ENCODE data around the gene HOMER2. TPM values are rescaled to one million over a fixed set of nuclear protein-coding genes. Genes with fewer than 3 reads are reported as not detected.

Gene HOMER2
- total and polyA plus RNA-seq, 2 of the 13 experiments (the other 11 are each of a cell fraction or from before 2014, with no cell fraction given), result 12.9 to 14.1 TPM

DNA sequence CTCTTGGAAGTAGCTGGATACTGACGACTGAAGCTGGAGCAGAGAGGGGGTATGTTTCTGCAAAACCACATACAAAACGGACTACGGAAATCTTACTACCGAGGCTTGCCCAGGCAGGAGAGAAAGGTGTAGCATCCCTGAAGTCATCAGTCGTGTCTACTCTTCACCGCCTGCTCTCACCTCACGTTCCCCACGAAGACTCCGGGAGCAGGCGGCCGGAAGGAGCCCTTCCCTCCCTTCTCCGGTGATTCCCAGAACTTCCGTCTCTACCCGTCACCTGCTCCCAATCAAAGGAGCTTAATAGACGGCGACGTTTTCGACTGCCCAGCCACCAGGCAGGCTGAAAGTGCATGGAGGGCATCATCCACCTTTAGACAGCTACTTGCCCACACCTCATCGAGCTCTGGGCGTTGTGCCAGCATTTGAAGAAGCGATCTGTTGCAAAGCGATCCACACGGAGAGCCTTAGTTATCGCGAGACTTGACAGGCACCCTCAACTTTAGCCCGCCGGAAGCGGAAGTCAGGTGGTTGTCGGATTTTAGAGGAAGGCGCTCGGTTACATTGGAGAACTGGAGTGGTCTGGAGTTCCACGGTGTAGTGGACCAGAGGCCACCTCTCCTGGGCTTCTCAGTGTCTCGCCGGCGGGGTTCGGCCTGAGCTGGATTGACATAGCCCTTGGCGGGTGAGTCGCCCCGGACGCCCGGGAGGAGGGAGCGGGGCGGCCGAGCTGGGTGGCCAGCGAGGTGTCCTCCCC is 33.3 kb upstream of the HOMER2 start, which contains the start of gene RAMAC (continued):
- peak; percentile 83 for TF ChIP-seq ZNF883 (CRISPR knock-in tag; IDR thresholded peaks at IDR 0.05; ENCODE audit: not compliant biosample characterization)
- peak; percentile 27; the same call in 1 of the 2 replicates for TF ChIP-seq ZSCAN31 (CRISPR knock-in tag; IDR thresholded peaks at IDR 0.05; ENCODE audit: low read depth)
- TF ChIP-seq, protein P1, sequence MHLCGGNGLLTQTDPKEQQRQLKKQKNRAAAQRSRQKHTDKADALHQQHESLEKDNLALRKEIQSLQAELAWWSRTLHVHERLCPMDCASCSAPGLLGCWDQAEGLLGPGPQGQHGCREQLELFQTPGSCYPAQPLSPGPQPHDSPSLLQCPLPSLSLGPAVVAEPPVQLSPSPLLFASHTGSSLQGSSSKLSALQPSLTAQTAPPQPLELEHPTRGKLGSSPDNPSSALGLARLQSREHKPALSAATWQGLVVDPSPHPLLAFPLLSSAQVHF (CRISPR knock-in tag; IDR thresholded peaks at IDR 0.05), result 0 out of 2 replicates have a peak, but pooled peaks have one; percentile 67
- TF ChIP-seq ZNF75D (CRISPR knock-in tag; IDR thresholded peaks at IDR 0.05; ENCODE audit: borderline replicate concordance), result 0 out of 2 replicates have a peak, but pooled peaks have one; percentile 16
- TF ChIP-seq GATAD2A (CRISPR knock-in tag; IDR thresholded peaks at IDR 0.05), result peak; percentile 62
- TF ChIP-seq ZNF557 (CRISPR knock-in tag; IDR thresholded peaks at IDR 0.05), result no peak
- TF ChIP-seq, protein P2, sequence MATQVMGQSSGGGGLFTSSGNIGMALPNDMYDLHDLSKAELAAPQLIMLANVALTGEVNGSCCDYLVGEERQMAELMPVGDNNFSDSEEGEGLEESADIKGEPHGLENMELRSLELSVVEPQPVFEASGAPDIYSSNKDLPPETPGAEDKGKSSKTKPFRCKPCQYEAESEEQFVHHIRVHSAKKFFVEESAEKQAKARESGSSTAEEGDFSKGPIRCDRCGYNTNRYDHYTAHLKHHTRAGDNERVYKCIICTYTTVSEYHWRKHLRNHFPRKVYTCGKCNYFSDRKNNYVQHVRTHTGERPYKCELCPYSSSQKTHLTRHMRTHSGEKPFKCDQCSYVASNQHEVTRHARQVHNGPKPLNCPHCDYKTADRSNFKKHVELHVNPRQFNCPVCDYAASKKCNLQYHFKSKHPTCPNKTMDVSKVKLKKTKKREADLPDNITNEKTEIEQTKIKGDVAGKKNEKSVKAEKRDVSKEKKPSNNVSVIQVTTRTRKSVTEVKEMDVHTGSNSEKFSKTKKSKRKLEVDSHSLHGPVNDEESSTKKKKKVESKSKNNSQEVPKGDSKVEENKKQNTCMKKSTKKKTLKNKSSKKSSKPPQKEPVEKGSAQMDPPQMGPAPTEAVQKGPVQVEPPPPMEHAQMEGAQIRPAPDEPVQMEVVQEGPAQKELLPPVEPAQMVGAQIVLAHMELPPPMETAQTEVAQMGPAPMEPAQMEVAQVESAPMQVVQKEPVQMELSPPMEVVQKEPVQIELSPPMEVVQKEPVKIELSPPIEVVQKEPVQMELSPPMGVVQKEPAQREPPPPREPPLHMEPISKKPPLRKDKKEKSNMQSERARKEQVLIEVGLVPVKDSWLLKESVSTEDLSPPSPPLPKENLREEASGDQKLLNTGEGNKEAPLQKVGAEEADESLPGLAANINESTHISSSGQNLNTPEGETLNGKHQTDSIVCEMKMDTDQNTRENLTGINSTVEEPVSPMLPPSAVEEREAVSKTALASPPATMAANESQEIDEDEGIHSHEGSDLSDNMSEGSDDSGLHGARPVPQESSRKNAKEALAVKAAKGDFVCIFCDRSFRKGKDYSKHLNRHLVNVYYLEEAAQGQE (IDR thresholded peaks at IDR 0.05; ENCODE audit: borderline replicate concordance in 1 of 2, low read depth in 1 of 2, low read length in 2 of 2), result no peak
- TF ChIP-seq, protein P3, sequence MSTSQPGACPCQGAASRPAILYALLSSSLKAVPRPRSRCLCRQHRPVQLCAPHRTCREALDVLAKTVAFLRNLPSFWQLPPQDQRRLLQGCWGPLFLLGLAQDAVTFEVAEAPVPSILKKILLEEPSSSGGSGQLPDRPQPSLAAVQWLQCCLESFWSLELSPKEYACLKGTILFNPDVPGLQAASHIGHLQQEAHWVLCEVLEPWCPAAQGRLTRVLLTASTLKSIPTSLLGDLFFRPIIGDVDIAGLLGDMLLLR (CRISPR knock-in tag; IDR thresholded peaks at IDR 0.05), result peak; percentile 88
- peak; percentile 53; the same call in 1 of the 2 replicates for TF ChIP-seq RXRB (CRISPR knock-in tag; IDR thresholded peaks at IDR 0.05; ENCODE audit: borderline replicate concordance)
- TF ChIP-seq RELA (CRISPR knock-in tag; IDR thresholded peaks at IDR 0.05), result peak; percentile 24; the same call in 1 of the 2 replicates
- TF ChIP-seq DZIP1 (CRISPR knock-in tag; IDR thresholded peaks at IDR 0.05), result peak; percentile 93; the same call in 1 of the 2 replicates
- no peak for TF ChIP-seq CENPT (CRISPR knock-in tag; IDR thresholded peaks at IDR 0.05; ENCODE audit: low read depth)
- TF ChIP-seq SNRNP70 (IDR thresholded peaks at IDR 0.05; ENCODE audit: low read depth, low read length), result no peak
- TF ChIP-seq ETV6 (CRISPR knock-in tag; conservative IDR thresholded peaks at IDR 0.05), result 0 out of 2 replicates have a peak, but pooled peaks have one; percentile 51
- no peak; the same call in 1 of the 2 replicates for TF ChIP-seq ZBTB1 (CRISPR knock-in tag; IDR thresholded peaks at IDR 0.05; ENCODE audit: borderline replicate concordance)
- TF ChIP-seq, protein P4, sequence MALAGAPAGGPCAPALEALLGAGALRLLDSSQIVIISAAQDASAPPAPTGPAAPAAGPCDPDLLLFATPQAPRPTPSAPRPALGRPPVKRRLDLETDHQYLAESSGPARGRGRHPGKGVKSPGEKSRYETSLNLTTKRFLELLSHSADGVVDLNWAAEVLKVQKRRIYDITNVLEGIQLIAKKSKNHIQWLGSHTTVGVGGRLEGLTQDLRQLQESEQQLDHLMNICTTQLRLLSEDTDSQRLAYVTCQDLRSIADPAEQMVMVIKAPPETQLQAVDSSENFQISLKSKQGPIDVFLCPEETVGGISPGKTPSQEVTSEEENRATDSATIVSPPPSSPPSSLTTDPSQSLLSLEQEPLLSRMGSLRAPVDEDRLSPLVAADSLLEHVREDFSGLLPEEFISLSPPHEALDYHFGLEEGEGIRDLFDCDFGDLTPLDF (CRISPR knock-in tag; IDR thresholded peaks at IDR 0.05), result no peak
- TF ChIP-seq SP4 (CRISPR knock-in tag; IDR thresholded peaks at IDR 0.05), result peak; percentile 84
- no peak; the same call in 1 of the 2 replicates for TF ChIP-seq CEBPB (IDR thresholded peaks at IDR 0.05; ENCODE audit: borderline replicate concordance, low read depth, low read length)
- 0 out of 2 replicates have a peak, but pooled peaks have one; percentile 67 for TF ChIP-seq NAIF1 (CRISPR knock-in tag; IDR thresholded peaks at IDR 0.05; ENCODE audit: borderline replicate concordance)
- TF ChIP-seq SP2 (CRISPR knock-in tag; IDR thresholded peaks at IDR 0.05), result 0 out of 2 replicates have a peak, but pooled peaks have one; percentile 49
